ENCODE results near the gene SRRM1. TPM values are rescaled to one million over a fixed set of nuclear protein-coding genes. Genes with fewer than 3 reads are reported as not detected.

The SRRM1 gene
- total and polyA plus RNA-seq, 9 of the 15 experiments (the other 6 are each of a cell fraction or from before 2014, with no cell fraction given) = 54.5 to 268 (median 115) TPM

DNA sequence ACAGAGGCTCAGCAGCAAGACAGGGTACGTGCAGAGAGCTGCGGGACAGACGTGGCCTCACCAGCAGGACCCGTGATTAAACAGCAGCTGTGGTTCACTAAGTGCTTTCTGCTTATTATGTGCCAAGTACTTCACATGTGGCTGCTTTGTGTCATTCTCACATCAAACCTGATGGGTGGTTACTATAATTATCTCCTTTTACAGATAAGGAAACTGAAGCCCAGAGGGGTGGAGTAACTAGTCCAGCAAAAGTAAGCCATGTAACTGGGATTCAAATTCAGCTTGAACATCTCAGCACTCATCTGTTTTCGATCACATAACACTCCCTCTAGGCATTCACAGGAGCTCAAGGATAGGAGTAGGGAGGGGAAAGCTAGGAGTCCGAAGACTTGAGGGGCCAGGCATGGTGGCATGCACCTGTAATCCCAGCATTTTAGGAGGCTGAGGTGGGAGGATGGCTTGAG lies 51.3 kb downstream of the SRRM1 start:
- FAIRE-seq (peak; percentile 59), ATAC-seq (peak; percentile 56), DNase-seq (ENCODE audit: extremely low read depth in 1 of 4, low spot score in 3 of 4) (peak in 2 of 4 experiments; percentile 35 to 55)
- H3K27me3 ChIP-seq (ENCODE audit: control insufficient read depth in 2 of 2, insufficient read depth in 2 of 2, low read length in 2 of 2) = no peaks in the 10 kb centered on the region
- peak overlapping the region; percentile 88 for H2AFZ ChIP-seq (ENCODE audit: low read depth, low read length)
- no TSS peak for BruUV-seq (replicated peaks)
- ChIA-PET POLR2A (interaction anchor here (1.0 to 2.7 kb wide), 5 partner anchors 11 to 80 kb away, joined by 3 to 14 read pairs (median 4); no protein-coding TSS in a partner anchor), CTCF (ENCODE audit: low intra/inter-chr PET ratio) (interaction anchor here (0.5 to 1.0 kb wide), 2 partner anchors 136 to 165 kb away, joined by 3 read pairs; no protein-coding TSS in a partner anchor)
- H3K9me1 ChIP-seq (ENCODE audit: control insufficient read depth, insufficient read depth, low read length) = no peaks in the 10 kb centered on the region
- peak overlapping the region; percentile 25; the same call in 1 of the 3 replicates for H3K27ac ChIP-seq (ENCODE audit: extremely low read depth, low read depth, low read length)
- intact Hi-C loops (cut with micrococcal nuclease) = loop anchor here (5.0 kb wide), 1 partner anchor 53 kb away; the partner anchor contains the start of gene CLIC4
- H4K20me1 ChIP-seq (replicated peaks; ENCODE audit: control insufficient read depth, insufficient read depth, low read length) = no peaks in the 10 kb centered on the region
- peak overlapping the region; percentile 23 to 86; a peak in 3 of 4 replicates for H3K9ac ChIP-seq (ENCODE audit: insufficient read depth in 1 of 2, low read depth in 2 of 2, low read length in 2 of 2)
- 8% methylated on average over 6 of the region's 6 CpGs for WGBS (ENCODE audit: insufficient coverage, low coverage, missing lambda C conversion rate)
- in situ Hi-C loops (cut with MboI) = no loop called here
- no peak overlapping the region for H3K4me3 ChIP-seq
- H3K9me3 ChIP-seq (replicated peaks; ENCODE audit: control insufficient read depth, insufficient read depth, low read depth, low read length) = no peaks in the 10 kb centered on the region
- H3K4me2 ChIP-seq (ENCODE audit: insufficient read depth, low read length) = peak overlapping the region; percentile 77
- H3K79me2 ChIP-seq (ENCODE audit: control insufficient read depth, insufficient read depth, low read length) = no peaks in the 10 kb centered on the region
- no peaks in the 10 kb centered on the region for H3K36me3 ChIP-seq (ENCODE audit: control insufficient read depth, insufficient read depth, low read length)
- peaks cover 13 to 26% of the 10 kb centered on the region in 2 experiments for H3K4me1 ChIP-seq (replicated peaks in 1 of 2; ENCODE audit: control insufficient read depth in 2 of 2, insufficient read depth in 2 of 2, low read length in 2 of 2)
- TF ChIP-seq PRMT5 (CRISPR knock-in tag; IDR thresholded peaks at IDR 0.05) = no peak
- TF ChIP-seq, protein P1, sequence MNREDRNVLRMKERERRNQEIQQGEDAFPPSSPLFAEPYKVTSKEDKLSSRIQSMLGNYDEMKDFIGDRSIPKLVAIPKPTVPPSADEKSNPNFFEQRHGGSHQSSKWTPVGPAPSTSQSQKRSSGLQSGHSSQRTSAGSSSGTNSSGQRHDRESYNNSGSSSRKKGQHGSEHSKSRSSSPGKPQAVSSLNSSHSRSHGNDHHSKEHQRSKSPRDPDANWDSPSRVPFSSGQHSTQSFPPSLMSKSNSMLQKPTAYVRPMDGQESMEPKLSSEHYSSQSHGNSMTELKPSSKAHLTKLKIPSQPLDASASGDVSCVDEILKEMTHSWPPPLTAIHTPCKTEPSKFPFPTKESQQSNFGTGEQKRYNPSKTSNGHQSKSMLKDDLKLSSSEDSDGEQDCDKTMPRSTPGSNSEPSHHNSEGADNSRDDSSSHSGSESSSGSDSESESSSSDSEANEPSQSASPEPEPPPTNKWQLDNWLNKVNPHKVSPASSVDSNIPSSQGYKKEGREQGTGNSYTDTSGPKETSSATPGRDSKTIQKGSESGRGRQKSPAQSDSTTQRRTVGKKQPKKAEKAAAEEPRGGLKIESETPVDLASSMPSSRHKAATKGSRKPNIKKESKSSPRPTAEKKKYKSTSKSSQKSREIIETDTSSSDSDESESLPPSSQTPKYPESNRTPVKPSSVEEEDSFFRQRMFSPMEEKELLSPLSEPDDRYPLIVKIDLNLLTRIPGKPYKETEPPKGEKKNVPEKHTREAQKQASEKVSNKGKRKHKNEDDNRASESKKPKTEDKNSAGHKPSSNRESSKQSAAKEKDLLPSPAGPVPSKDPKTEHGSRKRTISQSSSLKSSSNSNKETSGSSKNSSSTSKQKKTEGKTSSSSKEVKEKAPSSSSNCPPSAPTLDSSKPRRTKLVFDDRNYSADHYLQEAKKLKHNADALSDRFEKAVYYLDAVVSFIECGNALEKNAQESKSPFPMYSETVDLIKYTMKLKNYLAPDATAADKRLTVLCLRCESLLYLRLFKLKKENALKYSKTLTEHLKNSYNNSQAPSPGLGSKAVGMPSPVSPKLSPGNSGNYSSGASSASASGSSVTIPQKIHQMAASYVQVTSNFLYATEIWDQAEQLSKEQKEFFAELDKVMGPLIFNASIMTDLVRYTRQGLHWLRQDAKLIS (CRISPR knock-in tag; IDR thresholded peaks at IDR 0.05) = no peak
- no peak for TF ChIP-seq XRCC3 (IDR thresholded peaks at IDR 0.05)
- TF ChIP-seq RAD21 (CRISPR knock-in tag; conservative IDR thresholded peaks at IDR 0.05 in 1 of 2, IDR thresholded peaks at IDR 0.05 in 1 of 2) = 0 out of 4 replicates have a peak, but pooled peaks of 1 of the 2 experiments have one; percentile 20
- 0 out of 2 replicates have a peak, but pooled peaks have one; percentile 6 for TF ChIP-seq ZEB2 (IDR thresholded peaks at IDR 0.05)
- TF ChIP-seq RCOR1 (IDR thresholded peaks at IDR 0.05; ENCODE audit: borderline replicate concordance in 1 of 2, low read depth in 2 of 2, low read length in 2 of 2) = peak in 1 of 2 experiments; percentile 22; a peak in 1 of 4 replicates
- no peak for TF ChIP-seq HMG20B (CRISPR knock-in tag; IDR thresholded peaks at IDR 0.05)
- peak; percentile 3; the same call in 1 of the 2 replicates for TF ChIP-seq ETV5 (CRISPR knock-in tag; IDR thresholded peaks at IDR 0.05; ENCODE audit: low read depth)
- no peak for TF ChIP-seq POLR2A (conservative IDR thresholded peaks at IDR 0.05)
- TF ChIP-seq, protein P2, sequence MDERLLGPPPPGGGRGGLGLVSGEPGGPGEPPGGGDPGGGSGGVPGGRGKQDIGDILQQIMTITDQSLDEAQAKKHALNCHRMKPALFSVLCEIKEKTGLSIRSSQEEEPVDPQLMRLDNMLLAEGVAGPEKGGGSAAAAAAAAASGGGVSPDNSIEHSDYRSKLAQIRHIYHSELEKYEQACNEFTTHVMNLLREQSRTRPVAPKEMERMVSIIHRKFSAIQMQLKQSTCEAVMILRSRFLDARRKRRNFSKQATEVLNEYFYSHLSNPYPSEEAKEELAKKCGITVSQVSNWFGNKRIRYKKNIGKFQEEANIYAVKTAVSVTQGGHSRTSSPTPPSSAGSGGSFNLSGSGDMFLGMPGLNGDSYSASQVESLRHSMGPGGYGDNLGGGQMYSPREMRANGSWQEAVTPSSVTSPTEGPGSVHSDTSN (CRISPR knock-in tag; IDR thresholded peaks at IDR 0.05; ENCODE audit: low read depth) = no peak
- TF ChIP-seq, protein P2 (tag; conservative IDR thresholded peaks at IDR 0.05; ENCODE audit: low read depth) = peak; percentile 49; the same call in 1 of the 2 replicates
- TF ChIP-seq MEF2A (IDR thresholded peaks at IDR 0.05; ENCODE audit: control insufficient read depth, low read depth, low read length) = peak; percentile 73
- no peak for TF ChIP-seq ARHGAP35 (IDR thresholded peaks at IDR 0.05; ENCODE audit: partially characterized antibody)
- TF ChIP-seq KAT2B (IDR thresholded peaks at IDR 0.05; ENCODE audit: low read depth, low read length) = no peak
- TF ChIP-seq WHSC1 (IDR thresholded peaks at IDR 0.05; ENCODE audit: low read length) = no peak
- TF ChIP-seq POLR2B (IDR thresholded peaks at IDR 0.05; ENCODE audit: low read depth, partially characterized antibody) = no peak
- TF ChIP-seq CTBP1 (IDR thresholded peaks at IDR 0.05; ENCODE audit: borderline replicate concordance) = peak; percentile 20; the same call in 1 of the 2 replicates
- no peak for TF ChIP-seq MAFK (IDR thresholded peaks at IDR 0.05; ENCODE audit: low read length)
